NCI-H69 (cell line): Measurements from ENCODE around the gene NPB.
"Not testable (repeated sequence)": the region's sequence is repeated elsewhere in the genome, so short reads cannot be mapped to it uniquely, and the experiment has no call there.

Experiments
- DNase-seq: peaks from one replicate; lab custom pipeline; 2025; lab: John Stamatoyannopoulos, UW

Gene NPB

DNA sequence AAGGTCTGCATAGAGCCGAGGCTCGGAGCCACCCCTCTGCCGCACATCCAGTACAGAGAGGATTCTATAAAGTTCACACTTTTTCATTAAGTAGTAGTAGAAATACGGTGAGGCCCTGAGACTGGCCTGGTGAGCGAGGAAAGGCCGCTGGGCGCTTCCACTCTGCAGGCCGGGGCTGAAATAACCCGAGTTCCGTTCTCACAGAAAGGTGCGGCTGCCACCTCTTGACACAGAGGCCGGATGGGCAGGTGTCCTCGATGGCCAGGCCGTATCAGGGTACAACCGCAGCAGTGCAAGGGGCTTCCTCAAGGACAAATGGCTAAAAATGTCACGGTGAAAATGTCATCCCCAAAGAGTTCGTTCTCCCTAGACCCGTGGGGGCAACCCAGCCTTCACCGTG is 9.9 kb downstream of the NPB start:
- no peak for DNase-seq

DNA sequence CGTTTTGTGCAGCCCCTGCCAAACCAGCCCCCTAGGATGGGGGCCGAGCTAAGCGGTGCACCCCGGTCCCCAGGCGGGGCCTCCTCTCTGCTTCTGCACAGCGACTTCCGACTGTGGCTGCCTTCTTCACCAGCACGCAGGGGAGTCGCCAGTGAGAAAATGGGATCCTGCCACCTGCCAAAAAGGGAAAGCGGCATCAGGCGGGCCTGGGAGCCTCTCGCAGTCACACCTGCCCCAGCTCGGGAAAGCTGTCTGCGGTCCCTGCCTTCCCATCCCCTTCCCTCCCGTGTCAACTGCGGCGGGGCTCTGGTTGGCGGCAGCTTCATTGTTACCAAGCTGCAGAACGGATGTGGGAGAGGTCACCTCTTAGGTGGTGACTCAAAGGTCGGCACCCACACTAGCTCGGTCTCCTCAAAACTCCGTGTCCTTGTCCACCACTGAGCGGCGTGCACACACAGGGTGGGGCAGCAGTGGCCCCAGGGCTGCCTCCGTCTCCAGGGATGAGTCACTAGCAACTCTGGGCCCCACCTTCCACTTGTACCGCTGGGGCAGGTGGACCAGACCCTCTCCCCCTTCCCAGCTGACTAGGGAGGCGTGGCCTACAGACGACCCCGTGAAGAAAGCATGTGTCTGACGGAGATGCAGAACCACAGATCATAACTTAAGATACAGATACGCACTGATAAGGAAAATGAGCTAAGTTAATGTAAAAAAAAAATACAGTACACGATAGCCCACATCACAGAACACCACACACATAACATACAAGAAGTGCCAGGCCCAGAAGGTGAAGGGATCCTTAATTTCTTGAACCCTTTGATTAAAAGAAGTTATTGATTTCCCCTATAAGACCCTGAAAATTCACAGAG is 10.6 kb downstream of the NPB start:
- DNase-seq = no peak

- DNase-seq = no peak
Measured at GRCh38 chr17:81913394-81914102, 11.5 kb downstream of the NPB start.

DNA sequence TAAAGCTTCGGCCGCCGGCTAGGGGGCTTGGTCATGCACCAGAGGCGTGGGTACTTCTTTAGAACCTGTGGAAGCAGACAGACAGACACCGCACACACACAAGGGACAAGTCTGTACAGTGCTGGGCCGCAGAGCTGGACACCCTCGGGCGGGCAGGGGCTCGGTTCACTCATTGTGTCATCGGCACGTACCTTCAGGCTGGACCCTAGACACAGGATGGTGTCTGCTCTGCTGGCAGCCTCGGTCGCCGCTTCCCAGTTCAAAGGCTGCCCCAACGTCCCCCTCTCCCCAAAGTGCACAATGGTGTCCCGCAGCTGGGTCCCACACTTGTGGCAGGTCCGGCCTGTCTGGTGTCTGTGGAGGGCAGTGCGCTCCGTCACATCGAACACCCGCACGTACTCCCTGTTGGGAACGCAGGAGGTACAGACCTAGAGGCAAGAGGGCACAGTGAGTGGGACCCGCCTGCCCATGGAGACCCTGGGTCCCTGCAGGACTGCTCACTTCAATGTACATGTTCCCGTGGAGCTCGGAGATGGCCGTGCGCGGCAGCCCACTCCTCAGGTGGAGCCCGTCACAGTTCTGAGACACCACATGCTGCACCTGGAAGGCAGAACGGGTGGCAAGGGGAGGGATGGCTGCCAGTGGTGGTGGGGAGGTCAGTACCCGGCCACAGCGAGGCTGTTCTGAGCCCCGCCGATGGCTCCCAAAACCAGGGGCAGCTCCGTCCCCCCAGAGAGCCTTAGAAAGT is 12.2 kb downstream of the NPB start:
- no peak for DNase-seq

- no peak for DNase-seq
Measured at GRCh38 chr17:81915331-81915730, 13.3 kb downstream of the NPB start.

DNA sequence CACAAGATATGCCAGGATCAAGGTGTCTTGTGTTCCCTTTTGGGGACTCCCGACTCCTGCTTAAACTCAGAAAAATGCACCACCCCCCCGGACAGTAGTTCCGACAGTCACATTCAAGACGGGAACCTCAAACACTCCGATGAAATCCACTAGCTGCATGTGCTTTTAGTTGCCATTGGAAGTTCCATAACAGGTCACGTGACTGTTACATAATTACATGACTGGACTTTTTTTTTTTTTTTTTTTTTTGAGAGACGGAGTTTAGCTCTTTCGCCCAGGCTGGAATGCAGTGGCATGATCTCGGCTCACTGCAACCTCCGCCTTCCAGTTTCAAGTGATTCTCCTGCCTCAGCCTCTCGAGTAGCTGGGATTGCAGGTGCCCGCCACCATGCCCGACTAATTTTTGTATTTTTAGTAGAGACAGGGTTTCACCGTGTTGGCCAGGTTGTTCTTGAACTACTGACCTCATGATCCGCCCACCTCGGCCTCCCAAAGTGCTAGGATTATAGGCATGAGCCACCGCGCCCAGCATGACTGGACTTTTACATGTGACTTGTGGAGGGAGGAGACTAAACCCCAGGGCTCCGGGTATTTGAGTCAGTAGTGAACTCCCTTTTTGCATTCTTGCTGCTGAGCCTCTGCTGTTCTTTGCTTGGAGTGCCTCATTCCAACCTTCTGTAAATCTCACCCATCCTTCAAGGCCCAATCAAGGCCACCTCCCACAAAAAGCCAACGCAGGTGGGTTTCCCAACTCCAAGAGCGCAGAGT is 14.4 kb downstream of the NPB start:
- no peak for DNase-seq

DNA sequence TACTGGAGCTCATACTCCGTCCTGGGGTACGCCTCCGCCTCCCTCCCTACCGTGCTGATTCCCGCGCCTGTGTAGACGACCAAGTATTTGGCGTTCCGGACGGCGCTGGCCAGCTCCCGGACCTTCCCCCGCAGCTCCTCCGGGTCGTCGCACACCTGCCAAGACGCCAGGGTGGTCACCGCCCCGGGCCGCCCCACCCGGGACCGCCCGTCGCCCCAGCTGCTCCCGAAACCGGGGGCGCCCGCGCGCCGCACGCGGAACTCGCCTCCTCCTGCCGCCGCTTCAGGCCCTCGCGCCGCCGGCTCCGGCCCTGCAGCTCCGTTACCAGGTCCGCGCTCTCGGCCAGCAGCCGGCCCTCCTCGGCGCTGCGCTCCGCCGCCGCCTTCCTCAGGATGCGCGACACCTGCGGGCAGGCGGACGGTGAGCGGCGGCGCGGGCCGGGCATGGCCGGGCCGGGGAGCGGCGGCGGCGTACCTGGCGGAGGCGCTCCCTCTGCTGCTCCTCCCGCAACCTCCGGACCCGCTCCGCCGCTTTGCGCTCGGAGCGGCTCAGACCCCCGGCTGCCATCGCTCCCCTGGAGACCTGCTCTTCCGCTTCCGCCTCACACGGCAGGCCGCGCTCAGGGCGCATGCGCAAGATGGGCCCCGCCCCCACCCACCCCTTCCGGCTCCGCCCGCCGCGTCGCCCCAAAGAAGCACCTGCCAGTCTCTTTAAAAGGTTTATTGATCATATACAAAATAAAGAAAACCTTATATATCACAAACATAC is 15.7 kb downstream of the NPB start, which contains the start of gene SIRT7:
TSS of gene SIRT7 (minus strand) at position 612 of the 768 bp plus-strand sequence. CDS start at position 567, 45 bp downstream.
- DNase-seq = peak; percentile 89

DNA sequence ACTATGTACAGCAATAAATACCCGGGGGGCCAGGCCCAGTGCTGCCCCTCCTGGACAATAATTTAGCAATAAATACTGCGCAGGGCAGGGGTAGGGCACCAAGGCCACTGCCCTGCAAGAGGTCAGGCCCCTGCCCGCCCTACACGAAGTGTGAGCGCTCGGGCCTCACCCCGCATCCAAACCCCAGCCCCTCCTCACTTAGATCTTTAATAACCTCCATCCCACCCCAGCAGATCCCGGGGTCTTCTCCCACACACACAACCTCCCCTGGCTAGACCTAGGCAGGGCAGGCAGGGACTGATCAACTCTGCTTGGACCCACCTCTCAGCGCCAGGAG is 16.3 kb downstream of the NPB start:
- not testable (repeated sequence) for DNase-seq

- DNase-seq = no peak
Measured at GRCh38 chr17:81918832-81919545, 17.0 kb downstream of the NPB start.

DNA sequence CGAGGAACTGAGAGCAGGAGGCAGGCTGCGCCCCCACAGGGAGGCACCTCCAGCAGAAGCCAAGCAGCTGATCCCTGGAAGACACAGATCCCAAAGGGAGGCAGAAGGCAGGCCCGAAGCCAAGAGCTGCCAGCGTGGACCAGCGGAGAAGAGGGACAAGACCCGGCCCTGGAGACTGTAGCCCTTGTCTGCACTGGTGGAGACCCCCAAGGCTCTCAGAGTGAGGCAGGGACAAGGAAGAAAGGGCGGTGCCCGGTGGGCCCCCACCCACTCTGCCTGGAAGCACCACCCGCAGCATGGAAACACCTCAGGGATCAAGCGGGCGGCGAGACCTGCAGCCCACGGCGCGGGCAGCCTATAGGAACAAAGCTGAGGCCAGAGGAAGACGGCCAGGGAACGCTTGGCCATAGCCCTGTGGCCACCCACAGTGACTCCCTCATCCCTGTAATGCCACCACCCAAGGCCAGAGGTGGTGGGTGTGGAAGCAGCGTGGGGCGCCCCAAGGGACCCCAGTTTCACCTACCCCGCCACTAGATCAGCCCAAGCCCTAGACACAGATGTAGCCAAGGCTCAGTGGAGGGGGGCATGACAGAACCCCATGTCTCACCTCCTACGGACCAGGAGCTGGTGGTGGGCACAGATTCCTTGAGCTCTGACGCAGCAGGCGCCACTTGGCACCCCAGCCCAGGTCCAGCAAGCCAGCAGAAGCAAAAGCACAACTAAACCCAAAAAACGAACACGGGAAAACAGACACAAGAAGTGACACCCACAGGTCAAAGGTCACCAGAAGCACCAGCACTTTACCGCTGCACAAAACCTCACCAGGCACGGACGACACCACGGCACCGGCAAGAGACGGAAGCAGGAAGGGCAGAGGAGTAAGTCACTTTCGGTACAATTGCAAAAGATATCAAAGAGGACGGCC is 18.8 kb downstream of the NPB start:
- no peak for DNase-seq

GRCh38 chr17:81921537-81921862 is 19.5 kb downstream of the NPB start:
- no peak for DNase-seq

- no peak for DNase-seq
Measured at GRCh38 chr17:81921996-81922565, 20.0 kb downstream of the NPB start.

GRCh38 chr17:81922566-81923301 is 20.7 kb downstream of the NPB start:
- no peak for DNase-seq

- no peak for DNase-seq
Measured at GRCh38 chr17:81923302-81924260, 21.5 kb downstream of the NPB start.

- no peak for DNase-seq
Measured at GRCh38 chr17:81924557-81925532, 22.8 kb downstream of the NPB start.

DNA sequence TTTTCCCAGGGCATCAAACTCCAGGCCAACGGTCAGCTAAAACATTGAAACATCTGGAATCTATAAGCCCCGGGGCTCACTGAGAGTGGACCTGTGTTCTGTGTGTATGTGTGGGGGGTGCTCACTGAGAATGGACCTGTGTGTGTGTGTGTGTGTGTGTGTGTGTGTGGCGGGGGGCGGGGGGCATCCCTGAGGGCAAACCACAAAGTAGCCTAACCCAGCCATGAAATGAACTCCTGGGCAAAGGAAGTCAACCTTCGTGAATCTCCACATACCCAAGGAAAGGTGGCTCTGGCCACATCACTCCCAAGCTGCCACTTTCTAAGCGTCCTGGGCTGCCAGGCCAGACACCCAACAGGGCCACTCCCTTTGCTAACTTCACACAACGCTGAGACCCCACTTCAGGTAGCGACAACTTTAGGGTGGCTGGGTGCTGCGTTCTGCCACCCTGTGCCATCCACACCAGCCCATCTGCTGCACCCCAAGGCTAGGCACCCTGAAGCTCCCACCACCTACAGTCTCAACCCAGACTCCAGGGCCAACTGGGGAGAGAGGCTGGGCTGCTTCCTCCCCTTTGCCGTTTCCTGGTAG is 23.9 kb downstream of the NPB start:
- no peak for DNase-seq
